ENCODE results near the gene DMD. TPM values are rescaled to one million over a fixed set of nuclear protein-coding genes. Genes with fewer than 3 reads are reported as not detected.

DMD gene
- total RNA-seq, 4 donors from 2014 or later: 18.7 to 69.5 (median 38.5) TPM

DNA sequence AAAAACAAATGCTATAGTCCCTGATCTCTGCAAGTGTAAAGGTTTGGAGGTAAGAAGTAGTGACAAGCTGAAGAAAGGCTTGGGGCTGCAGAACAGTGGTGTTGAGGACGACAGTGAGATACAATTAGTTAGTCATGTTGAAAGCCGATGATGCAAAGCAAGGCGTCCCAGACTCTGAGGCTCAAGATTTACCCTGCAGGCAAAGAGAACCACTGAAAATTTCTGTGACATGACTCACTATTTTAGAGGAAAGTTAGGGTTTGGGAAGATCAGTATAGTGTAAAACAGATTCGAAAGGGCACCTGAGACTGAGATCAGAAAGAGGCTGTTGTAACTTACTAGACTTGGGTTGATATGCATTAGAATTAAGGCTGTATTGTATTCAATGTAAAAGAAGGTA, 1858.3 kb downstream of the DMD start:
- no peaks in the 10 kb centered on the region for H3K36me3 ChIP-seq
- H3K9me3 ChIP-seq: no peaks in the 10 kb centered on the region
- H3K4me1 ChIP-seq: no peaks in the 10 kb centered on the region
- WGBS: 52% methylated on average over 4 of the region's 4 CpGs
- DNase-seq (ENCODE audit: low spot score in 2 of 2): no peak
- TF ChIP-seq POLR2A (IDR thresholded peaks at IDR 0.05): no peak
- no peak overlapping the region for H3K4me3 ChIP-seq
- H3K27ac ChIP-seq: no peak overlapping the region
- no peaks in the 10 kb centered on the region for H3K27me3 ChIP-seq

DNA sequence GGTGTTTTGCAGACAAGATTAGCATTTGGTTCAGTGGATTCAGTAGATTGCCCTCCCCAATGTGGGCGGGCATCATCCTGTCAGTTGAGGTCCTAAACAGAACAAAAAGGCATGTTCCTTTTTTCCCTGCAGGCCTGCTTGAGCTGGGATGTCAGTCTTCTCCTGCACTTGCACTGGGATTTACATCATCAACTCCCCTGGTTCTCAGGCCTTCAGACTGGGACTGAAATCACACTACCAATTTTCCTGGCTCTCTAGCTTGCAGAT, 1860.6 kb downstream of the DMD start:
- Histone ChIP-seq H3K27ac (no peak overlapping the region), H3K27me3 (no peaks in the 10 kb centered on the region), H3K36me3 (no peaks in the 10 kb centered on the region), H3K4me1 (no peaks in the 10 kb centered on the region), H3K4me3 (no peak overlapping the region), H3K9me3 (no peaks in the 10 kb centered on the region)
- TF ChIP-seq POLR2AphosphoS5 (IDR thresholded peaks at IDR 0.05) (no peak), EP300 (IDR thresholded peaks at IDR 0.05) (no peak), POLR2A (IDR thresholded peaks at IDR 0.05) (no peak)
- TF ChIP-seq, protein P1, sequence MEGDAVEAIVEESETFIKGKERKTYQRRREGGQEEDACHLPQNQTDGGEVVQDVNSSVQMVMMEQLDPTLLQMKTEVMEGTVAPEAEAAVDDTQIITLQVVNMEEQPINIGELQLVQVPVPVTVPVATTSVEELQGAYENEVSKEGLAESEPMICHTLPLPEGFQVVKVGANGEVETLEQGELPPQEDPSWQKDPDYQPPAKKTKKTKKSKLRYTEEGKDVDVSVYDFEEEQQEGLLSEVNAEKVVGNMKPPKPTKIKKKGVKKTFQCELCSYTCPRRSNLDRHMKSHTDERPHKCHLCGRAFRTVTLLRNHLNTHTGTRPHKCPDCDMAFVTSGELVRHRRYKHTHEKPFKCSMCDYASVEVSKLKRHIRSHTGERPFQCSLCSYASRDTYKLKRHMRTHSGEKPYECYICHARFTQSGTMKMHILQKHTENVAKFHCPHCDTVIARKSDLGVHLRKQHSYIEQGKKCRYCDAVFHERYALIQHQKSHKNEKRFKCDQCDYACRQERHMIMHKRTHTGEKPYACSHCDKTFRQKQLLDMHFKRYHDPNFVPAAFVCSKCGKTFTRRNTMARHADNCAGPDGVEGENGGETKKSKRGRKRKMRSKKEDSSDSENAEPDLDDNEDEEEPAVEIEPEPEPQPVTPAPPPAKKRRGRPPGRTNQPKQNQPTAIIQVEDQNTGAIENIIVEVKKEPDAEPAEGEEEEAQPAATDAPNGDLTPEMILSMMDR (IDR thresholded peaks at IDR 0.05): no peak
- DNase-seq (ENCODE audit: low spot score in 2 of 2): no peak
- 100% methylated on average over 1 of the region's 1 CpG for WGBS

DNA sequence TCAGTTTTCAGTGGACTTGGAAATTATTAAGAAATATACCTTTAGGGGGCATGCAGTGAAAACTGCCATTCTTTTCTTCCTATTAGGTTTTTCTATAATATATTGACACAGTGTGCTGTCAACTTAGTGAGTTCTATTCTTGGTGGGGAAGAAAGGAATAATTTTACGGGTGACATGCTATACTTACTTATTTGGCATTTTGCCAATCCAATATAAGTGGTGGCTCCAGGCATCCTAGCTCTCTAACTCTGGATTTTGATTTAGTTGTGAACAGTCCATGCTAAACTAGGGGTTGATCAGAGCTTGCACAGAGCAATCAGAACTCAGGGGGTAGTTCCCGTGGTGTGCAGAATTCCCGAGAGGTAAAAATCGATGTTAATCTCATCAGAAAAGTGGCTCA, 1861.8 kb downstream of the DMD start:
- no peak for TF ChIP-seq POLR2AphosphoS5 (IDR thresholded peaks at IDR 0.05)
- TF ChIP-seq EP300 (IDR thresholded peaks at IDR 0.05): no peak
- TF ChIP-seq POLR2A (IDR thresholded peaks at IDR 0.05): no peak
- TF ChIP-seq, protein P1 (IDR thresholded peaks at IDR 0.05): no peak
- Histone ChIP-seq H3K4me3 (no peak overlapping the region), H3K9me3 (no peaks in the 10 kb centered on the region), H3K36me3 (no peaks in the 10 kb centered on the region), H3K27ac (no peak overlapping the region), H3K27me3 (no peaks in the 10 kb centered on the region), H3K4me1 (no peaks in the 10 kb centered on the region)
- DNase-seq (ENCODE audit: low spot score in 2 of 2): no peak
- 84% methylated on average over 4 of the region's 4 CpGs for WGBS

DNA sequence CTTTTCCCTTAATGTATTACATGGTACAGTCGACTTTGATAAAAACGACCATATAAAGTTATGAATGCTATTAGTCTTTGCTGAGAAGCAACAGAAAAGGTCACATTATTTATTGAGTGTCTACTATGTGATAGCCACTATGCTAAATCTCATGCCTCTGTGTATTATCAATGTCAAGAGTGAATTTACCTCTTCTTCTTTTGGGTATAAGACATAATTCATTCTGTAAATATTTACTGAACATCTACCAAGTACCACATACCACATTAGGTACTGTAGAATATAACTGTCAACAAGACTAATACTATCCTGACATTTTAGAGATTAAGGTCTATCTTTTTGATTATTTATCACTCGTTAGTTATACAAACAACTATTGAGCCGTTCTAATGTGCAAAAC, 1870.8 kb downstream of the DMD start:
- Histone ChIP-seq H3K4me3 (no peak overlapping the region), H3K27ac (no peak overlapping the region), H3K4me1 (no peaks in the 10 kb centered on the region), H3K9me3 (no peaks in the 10 kb centered on the region), H3K27me3 (no peaks in the 10 kb centered on the region), H3K36me3 (no peaks in the 10 kb centered on the region)
- TF ChIP-seq EP300 (IDR thresholded peaks at IDR 0.05) (no peak), POLR2A (IDR thresholded peaks at IDR 0.05) (no peak), POLR2AphosphoS5 (IDR thresholded peaks at IDR 0.05) (no peak)
- TF ChIP-seq, protein P1 (IDR thresholded peaks at IDR 0.05): no peak
- no peak for DNase-seq (ENCODE audit: low spot score in 2 of 2)
- 64% methylated on average over 4 of the region's 4 CpGs for WGBS

DNA sequence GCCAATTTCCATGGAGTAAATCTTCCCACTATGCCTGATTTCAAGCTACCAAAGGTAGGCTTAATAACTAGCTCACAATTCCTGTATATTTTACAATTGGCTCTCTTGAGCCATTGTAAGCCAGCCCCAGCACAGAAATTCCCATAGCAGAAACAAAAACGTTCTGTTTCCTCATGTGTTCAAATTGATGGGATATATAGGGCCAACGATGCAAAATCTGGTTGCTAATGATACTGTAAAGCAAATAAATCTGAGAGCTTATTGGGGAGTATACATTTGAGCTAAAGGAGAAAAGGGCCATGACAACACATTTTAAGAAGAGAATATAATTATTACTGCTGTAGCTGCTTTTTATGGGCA, 1872.4 kb downstream of the DMD start:
- Histone ChIP-seq H3K9me3 (no peaks in the 10 kb centered on the region), H3K27me3 (no peaks in the 10 kb centered on the region), H3K4me1 (no peaks in the 10 kb centered on the region), H3K36me3 (no peaks in the 10 kb centered on the region), H3K4me3 (no peak overlapping the region), H3K27ac (no peak overlapping the region)
- WGBS: 33% methylated on average over 2 of the region's 2 CpGs
- DNase-seq (ENCODE audit: low spot score in 2 of 2): no peak
- TF ChIP-seq, protein P1 (IDR thresholded peaks at IDR 0.05): no peak
- TF ChIP-seq EP300 (IDR thresholded peaks at IDR 0.05): no peak
- no peak for TF ChIP-seq POLR2AphosphoS5 (IDR thresholded peaks at IDR 0.05)
- TF ChIP-seq POLR2A (IDR thresholded peaks at IDR 0.05): no peak

DNA sequence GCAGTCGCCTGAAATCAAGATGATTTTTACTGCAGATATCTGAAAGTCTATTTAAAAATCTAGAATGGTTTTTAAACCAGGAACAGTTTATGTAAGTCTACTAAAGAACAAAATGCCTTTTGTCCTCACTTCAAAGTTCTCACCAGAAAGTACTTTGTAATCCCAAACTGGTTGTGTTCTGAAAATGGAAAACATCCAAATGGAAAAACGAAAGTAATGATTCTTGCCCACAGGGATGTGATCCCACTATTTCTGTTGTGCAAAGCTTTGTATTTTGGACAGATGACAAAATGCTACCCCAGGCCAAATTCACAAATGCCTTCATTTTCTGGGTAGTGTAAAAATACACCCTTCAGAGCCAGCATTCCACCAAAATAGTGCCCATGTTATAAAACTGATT, 1874.0 kb downstream of the DMD start:
- DNase-seq (ENCODE audit: low spot score in 2 of 2): no peak
- Histone ChIP-seq H3K36me3 (no peaks in the 10 kb centered on the region), H3K27ac (no peak overlapping the region), H3K27me3 (no peaks in the 10 kb centered on the region), H3K4me1 (no peaks in the 10 kb centered on the region), H3K9me3 (no peaks in the 10 kb centered on the region), H3K4me3 (no peak overlapping the region)
- TF ChIP-seq EP300 (IDR thresholded peaks at IDR 0.05) (no peak), POLR2AphosphoS5 (IDR thresholded peaks at IDR 0.05) (no peak), POLR2A (IDR thresholded peaks at IDR 0.05) (no peak)
- TF ChIP-seq, protein P1 (IDR thresholded peaks at IDR 0.05): no peak
- 31% methylated on average over 2 of the region's 2 CpGs for WGBS
